MM.1S (cell line): ENCODE results near the gene SLC35B3.

ENCODE experiments used
- DNase-seq: peaks from one replicate; pipeline ENCODE4 v3.0.0-alpha.2; 2015
- H2AFZ ChIP-seq: fragments of 300-600 bp; sonication (generic); 2 replicates; pipeline ENCODE4 v1.6.0; 2016; ENCODE audit warnings: antibody characterized with exemption, low read length
- H3F3A ChIP-seq: fragments of 300-600 bp; sonication (generic); 2 replicates; pipeline ENCODE4 v1.6.1; 2016; ENCODE audit warnings: mild to moderate bottlenecking, antibody characterized with exemption, low read length, moderate library complexity, mixed read lengths; ENCODE audit not compliant: insufficient read depth
- H3K27ac ChIP-seq: fragments of 300-600 bp; sonication (generic); 2 replicates; pipeline ENCODE4 v1.5.1; 2016; ENCODE audit warnings: mild to moderate bottlenecking, low read length
- H3K27me3 ChIP-seq: fragments of 300-600 bp; sonication (generic); replicated peaks from 2 replicates; pipeline ENCODE4 v1.6.0; 2016; ENCODE audit warnings: low read length; ENCODE audit not compliant: insufficient read depth
- H3K36me3 ChIP-seq: fragments of 300-600 bp; sonication (generic); replicated peaks from 2 replicates; pipeline ENCODE4 v1.6.1; 2016; ENCODE audit warnings: mild to moderate bottlenecking, low read length, mixed read lengths; ENCODE audit not compliant: insufficient read depth
- H3K4me1 ChIP-seq: fragments of 300-600 bp; sonication (generic); 2 replicates; pipeline ENCODE4 v1.6.1; 2016; ENCODE audit warnings: low read length, mixed read lengths
- H3K4me2 ChIP-seq: fragments of 300-600 bp; sonication (generic); 2 replicates; pipeline ENCODE4 v1.6.0; 2016; ENCODE audit warnings: low read depth, low read length
- H3K4me3 ChIP-seq: fragments of 300-600 bp; sonication (generic); 2 replicates; pipeline ENCODE4 v1.5.1; 2016; ENCODE audit warnings: low read length, mixed read lengths
- H3K79me2 ChIP-seq: fragments of 300-600 bp; sonication (generic); 2 replicates; pipeline ENCODE4 v1.6.1; 2016; ENCODE audit warnings: mixed run types, low read length, mixed read lengths
- H3K9ac ChIP-seq: fragments of 300-600 bp; sonication (generic); 2 replicates; pipeline ENCODE4 v1.6.1; 2016; ENCODE audit warnings: low read length, mixed read lengths
- H3K9me2 ChIP-seq: fragments of 300-600 bp; sonication (generic); replicated peaks from 2 replicates; pipeline ENCODE4 v1.6.1; 2016; ENCODE audit warnings: mild to moderate bottlenecking, low read length, mixed read lengths; ENCODE audit not compliant: insufficient read depth
- H3K9me3 ChIP-seq: fragments of 300-600 bp; sonication (generic); replicated peaks from 2 replicates; pipeline ENCODE4 v1.6.1; 2016; ENCODE audit warnings: mild to moderate bottlenecking, low read length, mixed read lengths; ENCODE audit not compliant: insufficient read depth
- H4K20me1 ChIP-seq: fragments of 300-600 bp; sonication (generic); 2 replicates; pipeline ENCODE4 v1.6.1; 2016; ENCODE audit warnings: mild to moderate bottlenecking, low read length, moderate library complexity, mixed read lengths; ENCODE audit not compliant: insufficient read depth
- EZH2 ChIP-seq: fragments of 300-600 bp; sonication (generic); optimal IDR thresholded peaks from 2 replicates; pipeline ENCODE3; 2017; ENCODE audit warnings: low read depth, mild to moderate bottlenecking, antibody characterized with exemption, low read length, mixed read lengths
- EZH2phosphoT487 ChIP-seq: fragments of 300-600 bp; sonication (generic); IDR thresholded peaks from 2 replicates; pipeline ENCODE4 v1.6.1; 2018; ENCODE audit warnings: antibody characterized with exemption, low read length
- TF ChIP-seq, protein P1 (sequence below): fragments of 300-600 bp; sonication (generic); IDR thresholded peaks from 2 replicates; pipeline ENCODE4 v1.5.1; 2016; ENCODE audit warnings: antibody characterized with exemption, low read length, mixed read lengths

The SLC35B3 gene

DNA sequence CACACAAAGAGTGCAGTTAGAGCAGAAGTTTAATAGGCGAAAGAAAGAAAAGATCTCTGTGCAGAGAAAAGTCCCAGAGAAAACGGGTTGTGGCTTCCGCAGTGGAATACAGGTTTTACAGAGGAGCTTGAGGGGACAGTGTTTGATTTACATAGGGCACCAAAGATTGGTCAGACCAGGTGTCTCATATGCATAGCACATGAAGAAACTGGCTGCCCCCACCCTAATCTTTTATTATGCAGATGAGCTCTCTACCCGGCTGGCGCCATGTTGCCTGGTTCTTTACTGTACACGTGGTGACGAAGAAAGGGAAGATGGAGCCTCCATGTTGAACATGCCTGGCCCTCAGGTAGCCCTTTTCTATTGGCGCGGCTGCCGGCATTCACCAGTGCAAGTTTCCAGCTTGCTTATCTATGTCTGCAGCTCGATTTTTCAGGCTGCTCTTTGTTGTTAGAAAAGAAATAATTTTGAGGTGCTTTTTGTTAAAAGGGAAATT is 47.4 kb downstream of the SLC35B3 start:
- Histone ChIP-seq H3K4me1 (peaks cover 12% of the 10 kb centered on the region; the same call in 1 of the 2 replicates), H3K4me3 (no peak overlapping the region), H3K79me2 (no peaks in the 10 kb centered on the region), H3K27ac (no peak overlapping the region), H3K4me2 (no peak overlapping the region), H4K20me1 (no peaks in the 10 kb centered on the region), H2AFZ (no peak overlapping the region), H3F3A (no peaks in the 10 kb centered on the region), H3K9me3 (no peaks in the 10 kb centered on the region), H3K36me3 (no peaks in the 10 kb centered on the region), H3K27me3 (no peaks in the 10 kb centered on the region), H3K9me2 (no peaks in the 10 kb centered on the region), H3K9ac (no peak overlapping the region)
- no peak for DNase-seq
- TF ChIP-seq EZH2phosphoT487 (no peak), EZH2 (no peak)
- TF ChIP-seq, protein P1, sequence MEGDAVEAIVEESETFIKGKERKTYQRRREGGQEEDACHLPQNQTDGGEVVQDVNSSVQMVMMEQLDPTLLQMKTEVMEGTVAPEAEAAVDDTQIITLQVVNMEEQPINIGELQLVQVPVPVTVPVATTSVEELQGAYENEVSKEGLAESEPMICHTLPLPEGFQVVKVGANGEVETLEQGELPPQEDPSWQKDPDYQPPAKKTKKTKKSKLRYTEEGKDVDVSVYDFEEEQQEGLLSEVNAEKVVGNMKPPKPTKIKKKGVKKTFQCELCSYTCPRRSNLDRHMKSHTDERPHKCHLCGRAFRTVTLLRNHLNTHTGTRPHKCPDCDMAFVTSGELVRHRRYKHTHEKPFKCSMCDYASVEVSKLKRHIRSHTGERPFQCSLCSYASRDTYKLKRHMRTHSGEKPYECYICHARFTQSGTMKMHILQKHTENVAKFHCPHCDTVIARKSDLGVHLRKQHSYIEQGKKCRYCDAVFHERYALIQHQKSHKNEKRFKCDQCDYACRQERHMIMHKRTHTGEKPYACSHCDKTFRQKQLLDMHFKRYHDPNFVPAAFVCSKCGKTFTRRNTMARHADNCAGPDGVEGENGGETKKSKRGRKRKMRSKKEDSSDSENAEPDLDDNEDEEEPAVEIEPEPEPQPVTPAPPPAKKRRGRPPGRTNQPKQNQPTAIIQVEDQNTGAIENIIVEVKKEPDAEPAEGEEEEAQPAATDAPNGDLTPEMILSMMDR: no peak

- H3K9ac ChIP-seq: no peak overlapping the region
- H3K9me2 ChIP-seq: no peaks in the 10 kb centered on the region
- H3K27ac ChIP-seq: no peak overlapping the region
- H2AFZ ChIP-seq: no peak overlapping the region
- H3K4me3 ChIP-seq: no peak overlapping the region
- H3K79me2 ChIP-seq: no peaks in the 10 kb centered on the region
- H3F3A ChIP-seq: no peaks in the 10 kb centered on the region
- H4K20me1 ChIP-seq: no peaks in the 10 kb centered on the region
- no peaks in the 10 kb centered on the region for H3K36me3 ChIP-seq
- H3K27me3 ChIP-seq: no peaks in the 10 kb centered on the region
- no peak for DNase-seq
- H3K4me2 ChIP-seq: no peak overlapping the region
- H3K9me3 ChIP-seq: no peaks in the 10 kb centered on the region
- TF ChIP-seq, protein P1: no peak
- no peak for TF ChIP-seq EZH2phosphoT487
- TF ChIP-seq EZH2: no peak
- H3K4me1 ChIP-seq: no peaks in the 10 kb centered on the region
Observed at GRCh38 chr6:8383584-8383983, 51.8 kb downstream of the SLC35B3 start.

DNA sequence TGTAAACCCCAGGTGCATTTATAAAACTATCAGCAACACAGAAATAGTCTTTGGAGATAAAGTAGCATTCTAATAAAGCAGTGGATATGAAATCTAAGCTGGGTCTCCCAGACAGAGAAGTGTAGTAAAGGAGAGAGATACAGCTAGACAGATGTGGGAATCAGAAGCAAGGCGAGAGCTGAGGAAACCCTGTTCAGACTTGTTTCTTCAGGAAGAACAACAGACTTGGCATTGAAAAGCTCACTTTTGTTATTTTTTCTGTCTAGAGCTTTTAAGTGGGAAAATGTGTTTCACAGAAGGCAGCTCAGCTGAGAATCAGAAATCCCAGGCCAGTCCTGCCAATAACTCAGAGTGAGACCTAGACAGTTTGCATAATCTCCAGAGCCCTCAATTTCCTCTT is 52.9 kb downstream of the SLC35B3 start:
- H3K9me2 ChIP-seq: no peaks in the 10 kb centered on the region
- H2AFZ ChIP-seq: no peak overlapping the region
- no peak overlapping the region for H3K4me3 ChIP-seq
- no peaks in the 10 kb centered on the region for H3K9me3 ChIP-seq
- DNase-seq: no peak
- H3F3A ChIP-seq: no peaks in the 10 kb centered on the region
- H4K20me1 ChIP-seq: no peaks in the 10 kb centered on the region
- no peaks in the 10 kb centered on the region for H3K27me3 ChIP-seq
- H3K27ac ChIP-seq: no peak overlapping the region
- H3K4me1 ChIP-seq: no peaks in the 10 kb centered on the region
- H3K9ac ChIP-seq: no peak overlapping the region
- no peaks in the 10 kb centered on the region for H3K79me2 ChIP-seq
- no peaks in the 10 kb centered on the region for H3K36me3 ChIP-seq
- no peak for TF ChIP-seq EZH2
- TF ChIP-seq EZH2phosphoT487: no peak
- TF ChIP-seq, protein P1: no peak
- H3K4me2 ChIP-seq: no peak overlapping the region
